H9 (cell line): ENCODE measurements around the gene AK4. TPM values are rescaled to one million over a fixed set of nuclear protein-coding genes. Genes with fewer than 3 reads are reported as not detected.

Source experiments
- DNase-seq: peaks from one replicate; pipeline ENCODE4 v3.0.0-alpha.2; 2017
- H2AFZ ChIP-seq: one replicate; pipeline ENCODE4 v1.6.1; 2013; ENCODE audit warnings: mild to moderate bottlenecking, low read length, control low read depth, moderate library complexity
- H2AK5ac ChIP-seq: 2 replicates; pipeline ENCODE4 v1.6.1; 2013; ENCODE audit warnings: low read length, control low read depth, mixed read lengths; ENCODE audit not compliant: insufficient read length
- H2BK120ac ChIP-seq: one replicate; pipeline ENCODE4 v1.6.1; 2013; ENCODE audit warnings: low read depth, mild to moderate bottlenecking, low read length, control low read depth, inconsistent platforms; ENCODE audit not compliant: poor library complexity, severe bottlenecking
- H2BK12ac ChIP-seq: 2 replicates; pipeline ENCODE4 v1.6.1; 2013; ENCODE audit warnings: low read length, control low read depth, mixed read lengths, low read depth; ENCODE audit not compliant: insufficient read length
- H2BK15ac ChIP-seq: 2 replicates; pipeline ENCODE4 v1.6.1; 2013; ENCODE audit warnings: low read depth, low read length, control low read depth
- H2BK20ac ChIP-seq: one replicate; pipeline ENCODE4 v1.6.1; 2013; ENCODE audit warnings: low read depth, mild to moderate bottlenecking, low read length, control low read depth, inconsistent platforms; ENCODE audit not compliant: poor library complexity, severe bottlenecking
- H2BK5ac ChIP-seq: 2 replicates; pipeline ENCODE4 v1.6.1; 2013; ENCODE audit warnings: low read length, control low read depth, mixed read lengths; ENCODE audit not compliant: insufficient read length
- H3K14ac ChIP-seq: 2 replicates; pipeline ENCODE4 v1.6.1; 2013; ENCODE audit warnings: low read length, control low read depth; ENCODE audit not compliant: insufficient read depth
- H3K18ac ChIP-seq: 2 replicates; pipeline ENCODE4 v1.6.1; 2013; ENCODE audit warnings: low read depth, mild to moderate bottlenecking, mixed read lengths, low read length, control low read depth; ENCODE audit not compliant: insufficient read length
- H3K23ac ChIP-seq: 2 replicates; pipeline ENCODE4 v1.6.1; 2013; ENCODE audit warnings: low read length, control low read depth, mixed read lengths, low read depth; ENCODE audit not compliant: insufficient read length
- H3K23me2 ChIP-seq: 2 replicates; pipeline ENCODE4 v1.6.1; 2013; ENCODE audit warnings: low read depth, mild to moderate bottlenecking, mixed read lengths, low read length, control low read depth; ENCODE audit not compliant: insufficient read length, poor library complexity, severe bottlenecking
- H3K27ac ChIP-seq: 2 replicates; pipeline ENCODE4 v1.5.1; 2013; ENCODE audit warnings: low read length, control low read depth, mixed read lengths, low read depth; ENCODE audit not compliant: insufficient read length
- H3K27me3 ChIP-seq: 2 replicates; pipeline ENCODE4 v1.6.1; 2013; ENCODE audit warnings: low read length, control low read depth, inconsistent platforms; ENCODE audit not compliant: insufficient read depth
- H3K4ac ChIP-seq: 2 replicates; pipeline ENCODE4 v1.6.1; 2013; ENCODE audit warnings: low read depth, mild to moderate bottlenecking, control low read depth, inconsistent platforms, low read length, moderate library complexity
- H3K4me1 ChIP-seq: 2 replicates; pipeline ENCODE4 v1.6.1; 2013; ENCODE audit warnings: low read length, control low read depth, inconsistent platforms; ENCODE audit not compliant: insufficient read depth
- H3K4me2 ChIP-seq: 2 replicates; pipeline ENCODE4 v1.6.1; 2013; ENCODE audit warnings: low read length, control low read depth, mixed read lengths; ENCODE audit not compliant: insufficient read length, insufficient read depth
- H3K56ac ChIP-seq: 2 replicates; pipeline ENCODE4 v1.6.1; 2013; ENCODE audit warnings: low read depth, mild to moderate bottlenecking, mixed read lengths, low read length, control low read depth; ENCODE audit not compliant: insufficient read length
- H3K79me1 ChIP-seq: 2 replicates; pipeline ENCODE4 v1.6.1; 2013; ENCODE audit warnings: low read depth, mild to moderate bottlenecking, moderate library complexity, low read length, control low read depth, inconsistent platforms; ENCODE audit not compliant: insufficient read depth, poor library complexity, severe bottlenecking
- H3K79me2 ChIP-seq: 2 replicates; pipeline ENCODE4 v1.6.1; 2013; ENCODE audit warnings: low read length, control low read depth, inconsistent platforms; ENCODE audit not compliant: insufficient read depth
- H3K9ac ChIP-seq: 2 replicates; pipeline ENCODE4 v1.6.1; 2013; ENCODE audit warnings: low read length, control low read depth, mixed read lengths; ENCODE audit not compliant: insufficient read length; ENCODE audit errors: extremely low read depth
- H3K9me3 ChIP-seq: one replicate; pipeline ENCODE4 v1.6.1; 2013; ENCODE audit warnings: low read depth, low read length, inconsistent platforms; ENCODE audit not compliant: control insufficient read depth
- H3T11ph ChIP-seq: one replicate; pipeline ENCODE4 v1.6.1; 2013; ENCODE audit warnings: mild to moderate bottlenecking, low read length, control low read depth, inconsistent platforms
- H4K20me1 ChIP-seq: one replicate; pipeline ENCODE4 v1.6.1; 2013; ENCODE audit not compliant: control insufficient read depth, insufficient read length, insufficient read depth
- H4K5ac ChIP-seq: 2 replicates; pipeline ENCODE4 v1.6.1; 2013; ENCODE audit warnings: low read depth, mild to moderate bottlenecking, mixed read lengths, low read length, control low read depth; ENCODE audit not compliant: insufficient read length
- H4K8ac ChIP-seq: replicated peaks from 2 replicates; pipeline ENCODE4 v1.6.1; 2013; ENCODE audit warnings: low read length, control low read depth, mixed read lengths, low read depth; ENCODE audit not compliant: insufficient read length
- H4K91ac ChIP-seq: 2 replicates; pipeline ENCODE4 v1.6.1; 2013; ENCODE audit warnings: low read depth, mild to moderate bottlenecking, moderate library complexity, mixed read lengths, low read length, control low read depth; ENCODE audit not compliant: insufficient read length
- H3K27ac Mint-ChIP-seq, 3 experiments: 2 replicates in 2 of 3; 3 replicates in 1 of 3; pipeline ENCODE4 v1.8.0; 2020 to 2021; ENCODE audit warnings: mixed read lengths in 3 of 3, mild to moderate bottlenecking in 1 of 3, moderate library complexity in 1 of 3
- H3K27me3 Mint-ChIP-seq: 2 replicates; pipeline ENCODE4 v1.8.0; 2021; ENCODE audit warnings: low read depth, mild to moderate bottlenecking, moderate library complexity, mixed read lengths
- H3K36me3 Mint-ChIP-seq, 3 experiments: 2 replicates in 2 of 3; 3 replicates in 1 of 3; pipeline ENCODE4 v1.8.0; 2020 to 2021; ENCODE audit warnings: low read depth in 3 of 3, mixed read lengths in 3 of 3; ENCODE audit not compliant: insufficient read depth in 1 of 3
- H3K4me1 Mint-ChIP-seq, 2 experiments: 2 replicates each; pipeline ENCODE4 v1.8.0; 2020; ENCODE audit warnings: mixed read lengths in 2 of 2
- H3K4me3 Mint-ChIP-seq, 2 experiments: 2 replicates in 1 of 2; 3 replicates in 1 of 2; pipeline ENCODE4 v1.8.0; 2020 to 2021; ENCODE audit warnings: mild to moderate bottlenecking in 2 of 2, mixed read lengths in 2 of 2, moderate library complexity in 1 of 2
- H3K9me3 Mint-ChIP-seq, 2 experiments: 2 replicates in 1 of 2; 3 replicates in 1 of 2; pipeline ENCODE4 v1.8.0; 2020; ENCODE audit warnings: mild to moderate bottlenecking in 2 of 2, mixed read lengths in 2 of 2, moderate library complexity in 1 of 2
- CTCF ChIP-seq: fragments of 200-600 bp; sonication (generic); conservative IDR thresholded peaks from 3 replicates; pipeline ENCODE4 v1.8.0; 2021; ENCODE audit warnings: antibody characterized with exemption, mild to moderate bottlenecking
- total RNA-seq: library from RNA; stranded (reverse); gene quantifications from 2 replicates; pipeline ENCODE4 v1.2.1, GENCODE V29; 2021

The AK4 gene
- total RNA-seq, 1 experiment from 2014 or later: 45.6 TPM

- H3K4ac ChIP-seq: no peak overlapping the region
- no peaks in the 10 kb centered on the region for H3K4me1 Mint-ChIP-seq
- no peaks in the 10 kb centered on the region for H3K79me2 ChIP-seq
- no peak for TF ChIP-seq CTCF
- no peak overlapping the region for H2BK20ac ChIP-seq
- no peaks in the 10 kb centered on the region for H4K20me1 ChIP-seq
- no peak overlapping the region for H2AFZ ChIP-seq
- no peak overlapping the region for H2BK5ac ChIP-seq
- H3K56ac ChIP-seq: no peak overlapping the region
- H3K4me3 Mint-ChIP-seq: no peak overlapping the region
- no peak overlapping the region for H3K18ac ChIP-seq
- no peaks in the 10 kb centered on the region for H3K79me1 ChIP-seq
- H3K4me2 ChIP-seq: no peak overlapping the region
- H3K4me1 ChIP-seq: no peaks in the 10 kb centered on the region
- no peak overlapping the region for H4K5ac ChIP-seq
- H3K9me3 ChIP-seq: no peaks in the 10 kb centered on the region
- H2BK12ac ChIP-seq: no peak overlapping the region
- H3K23ac ChIP-seq: no peak overlapping the region
- H3K36me3 Mint-ChIP-seq: no peaks in the 10 kb centered on the region
- H4K8ac ChIP-seq: no peak overlapping the region
- H3K23me2 ChIP-seq: no peaks in the 10 kb centered on the region
- no peak overlapping the region for H3T11ph ChIP-seq
- peaks cover 1% of the 10 kb centered on the region; the same call in 1 of the 2 replicates for H3K27me3 Mint-ChIP-seq
- H3K27ac ChIP-seq: no peak overlapping the region
- DNase-seq: no peak
- no peak overlapping the region for H2BK120ac ChIP-seq
- no peak overlapping the region for H4K91ac ChIP-seq
- H3K9ac ChIP-seq: no peak overlapping the region
- H3K27me3 ChIP-seq: no peaks in the 10 kb centered on the region
- no peak overlapping the region for H2BK15ac ChIP-seq
- no peak overlapping the region for H2AK5ac ChIP-seq
- H3K27ac Mint-ChIP-seq: no peak overlapping the region
- no peak overlapping the region for H3K14ac ChIP-seq
- H3K9me3 Mint-ChIP-seq: no peaks in the 10 kb centered on the region; a peak in 1 of 5 replicates
Observed at GRCh38 chr1:65245295-65245694, 97.3 kb downstream of the AK4 start.
